Body of pancreas (tissue), 4 donors: ENCODE results near the gene MIOS. TPM values are rescaled to one million over a fixed set of nuclear protein-coding genes. Genes with fewer than 3 reads are reported as not detected.

Experiments
- ATAC-seq: fragments of 150-250 bp; one replicate; pipeline ENCODE4 v1.9.1; 2016
- DNase-seq, 4 donors: peaks; one replicate each; pipeline ENCODE4 v3.0.0-alpha.2; 2019
- H3K27ac ChIP-seq, 4 donors: fragments of 200-600 bp; sonication (generic); 1 replicate in 3 of 4; 2 replicates in 1 of 4; pipeline versions ENCODE4 v1.5.1 to v1.6.1; 2016 to 2019; ENCODE audit warnings: mild to moderate bottlenecking in 1 of 4, mixed read lengths in 1 of 4, moderate library complexity in 1 of 4
- H3K27me3 ChIP-seq, 2 donors: fragments of 200-600 bp; sonication (generic); one replicate each; pipeline ENCODE4 v1.6.0; 2016; ENCODE audit warnings: mild to moderate bottlenecking in 1 of 2
- H3K36me3 ChIP-seq, 2 donors: fragments of 200-600 bp; sonication (generic); replicated peaks in 1 of 2; 2 replicates each; pipeline ENCODE4 v1.5.1; 2016; ENCODE audit warnings: low read depth in 2 of 2; ENCODE audit not compliant: insufficient read depth in 1 of 2
- H3K4me1 ChIP-seq: fragments of 200-600 bp; sonication (generic); one replicate; pipeline ENCODE4 v1.6.0; 2016
- H3K4me3 ChIP-seq, 2 donors: fragments of 200-600 bp; sonication (generic); 1 replicate in 1 of 2; 2 replicates in 1 of 2; pipeline ENCODE4 v1.5.1; 2016 to 2019
- H3K9me3 ChIP-seq, 3 donors: fragments of 200-600 bp; sonication (generic); 1 replicate in 2 of 3; 2 replicates in 1 of 3; pipeline ENCODE4 v1.5.1; 2016
- CTCF ChIP-seq, 7 experiments: fragments of 450-650 bp in 4 of 7; fragments of 200-600 bp in 3 of 7; sonication (generic) in 3 of 7; IDR thresholded peaks; one replicate each; pipeline ENCODE4 v1.5.1; 2016 to 2019; ENCODE audit warnings: antibody characterized with exemption in 7 of 7
- POLR2A ChIP-seq, 3 donors: fragments of 450-650 bp; IDR thresholded peaks; one replicate each; pipeline ENCODE4 v1.6.1; 2016; ENCODE audit warnings: antibody characterized with exemption in 3 of 3, mild to moderate bottlenecking in 2 of 3
- WGBS, 2 donors: methylation state at CpG; one replicate each; pipeline ENCODE4 v1.1.5; 2017; 5-methylcytosine and 5-hydroxymethylcytosine counted together
- intact Hi-C: fragments of 100-400 bp; cut with DNase I; formaldehyde crosslinking; loops from one replicate; pipeline ENCODE4 v1.15.1; 2023
- total RNA-seq, 2 donors: library from RNA; depleted of rRNA; stranded (reverse); fragments of >200 nt; gene quantifications; one replicate each; pipeline ENCODE4 v1.1.0, GENCODE V29; 2016

MIOS gene
- total RNA-seq, 2 donors from 2014 or later: 42.5 to 44.6 TPM

- no peak for DNase-seq
- H3K27ac ChIP-seq: peak overlapping the region; percentile 93 to 98 (median 96)
- no peak for TF ChIP-seq CTCF (IDR thresholded peaks at IDR 0.05)
- no peak for ATAC-seq
- intact Hi-C loops: no loop called here
- 17 to 20% methylated on average over 2 of the region's 2 CpGs for WGBS, 2 donors
- no peaks in the 10 kb centered on the region for H3K27me3 ChIP-seq
- H3K4me1 ChIP-seq: peaks cover 65% of the 10 kb centered on the region
- H3K36me3 ChIP-seq: no peaks in the 10 kb centered on the region
- no peaks in the 10 kb centered on the region for H3K9me3 ChIP-seq
- H3K4me3 ChIP-seq: peak overlapping the region; percentile 52 to 75
Measured at GRCh38 chr7:7567898-7568531, 1.3 kb downstream of the MIOS start.

- TF ChIP-seq CTCF (IDR thresholded peaks at IDR 0.05) (no peak), POLR2A (IDR thresholded peaks at IDR 0.05) (no peak)
- Histone ChIP-seq H3K4me1 (peaks cover 59% of the 10 kb centered on the region), H3K4me3 (no peak overlapping the region), H3K9me3 (no peaks in the 10 kb centered on the region), H3K27ac (peak overlapping the region in 2 of 4 donors; percentile 31 to 44), H3K36me3 (no peaks in the 10 kb centered on the region), H3K27me3 (no peaks in the 10 kb centered on the region)
- WGBS, 2 donors: 43 to 53% methylated on average over 4 of the region's 4 CpGs
- intact Hi-C loops: no loop called here
- no peak for DNase-seq
- ATAC-seq: no peak
Measured at GRCh38 chr7:7568553-7568952, 1.9 kb downstream of the MIOS start.

- no peaks in the 10 kb centered on the region for H3K36me3 ChIP-seq
- no peak overlapping the region for H3K4me3 ChIP-seq
- H3K27ac ChIP-seq: peak overlapping the region in 3 of 4 donors; percentile 9 to 44 (median 31)
- no peaks in the 10 kb centered on the region for H3K27me3 ChIP-seq
- 34 to 44% methylated on average over 5 of the region's 5 CpGs for WGBS, 2 donors
- no peak for TF ChIP-seq CTCF (IDR thresholded peaks at IDR 0.05)
- no peak for TF ChIP-seq POLR2A (IDR thresholded peaks at IDR 0.05)
- H3K9me3 ChIP-seq: no peaks in the 10 kb centered on the region
- H3K4me1 ChIP-seq: peaks cover 55% of the 10 kb centered on the region
- intact Hi-C loops: no loop called here
- DNase-seq (no peak), ATAC-seq (no peak)
Measured at GRCh38 chr7:7569081-7569527, 2.4 kb downstream of the MIOS start.

- ATAC-seq (no peak), DNase-seq (no peak)
- Histone ChIP-seq H3K9me3 (no peaks in the 10 kb centered on the region), H3K4me1 (peaks cover 50% of the 10 kb centered on the region), H3K4me3 (no peak overlapping the region), H3K36me3 (no peaks in the 10 kb centered on the region), H3K27ac (peak overlapping the region in 3 of 4 donors; percentile 9 to 44 (median 31)), H3K27me3 (no peaks in the 10 kb centered on the region)
- WGBS, 2 donors: 42 to 46% methylated on average over 3 of the region's 3 CpGs
- intact Hi-C loops: no loop called here
- TF ChIP-seq POLR2A (IDR thresholded peaks at IDR 0.05) (no peak), CTCF (IDR thresholded peaks at IDR 0.05) (no peak)
Measured at GRCh38 chr7:7569615-7570014, 2.9 kb downstream of the MIOS start.

GRCh38 chr7:7570584-7570983 lies 3.9 kb downstream of the MIOS start:
- H3K4me1 ChIP-seq: peaks cover 46% of the 10 kb centered on the region
- H3K27me3 ChIP-seq: no peaks in the 10 kb centered on the region
- H3K9me3 ChIP-seq: no peaks in the 10 kb centered on the region
- DNase-seq (peak; percentile 28 to 59 (median 40)), ATAC-seq (no peak)
- intact Hi-C loops: no loop called here
- WGBS, 2 donors: 35 to 59% methylated on average over 3 of the region's 3 CpGs
- TF ChIP-seq POLR2A (IDR thresholded peaks at IDR 0.05) (no peak), CTCF (IDR thresholded peaks at IDR 0.05) (no peak)
- no peaks in the 10 kb centered on the region for H3K36me3 ChIP-seq
- no peak overlapping the region for H3K27ac ChIP-seq
- no peak overlapping the region for H3K4me3 ChIP-seq
